HUES48 (cell line): ENCODE data around the gene WFDC12.

ENCODE experiments used
- H3K27ac ChIP-seq: one replicate; pipeline ENCODE4 v1.7.0; 2013; ENCODE audit warnings: low read depth, low read length, inconsistent platforms
- H3K27me3 ChIP-seq: 2 replicates; pipeline ENCODE4 v1.6.1; 2013; ENCODE audit warnings: mild to moderate bottlenecking, low read length; ENCODE audit not compliant: control insufficient read depth, insufficient read depth
- H3K36me3 ChIP-seq: 2 replicates; pipeline ENCODE4 v1.6.1; 2013; ENCODE audit warnings: low read length; ENCODE audit not compliant: control insufficient read depth, insufficient read depth
- H3K4me1 ChIP-seq: 2 replicates; pipeline ENCODE4 v1.6.1; 2013; ENCODE audit warnings: mild to moderate bottlenecking, low read length; ENCODE audit not compliant: control insufficient read depth, insufficient read depth
- H3K4me3 ChIP-seq: 2 replicates; pipeline ENCODE4 v1.5.1; 2013; ENCODE audit warnings: mild to moderate bottlenecking, low read depth, low read length
- H3K9ac ChIP-seq: 2 replicates; pipeline ENCODE4 v1.6.1; 2013; ENCODE audit warnings: mild to moderate bottlenecking, low read depth, low read length, moderate library complexity
- H3K9me3 ChIP-seq: 2 replicates; pipeline ENCODE4 v1.6.1; 2013; ENCODE audit warnings: low read length; ENCODE audit not compliant: control insufficient read depth, insufficient read depth

WFDC12 gene

DNA sequence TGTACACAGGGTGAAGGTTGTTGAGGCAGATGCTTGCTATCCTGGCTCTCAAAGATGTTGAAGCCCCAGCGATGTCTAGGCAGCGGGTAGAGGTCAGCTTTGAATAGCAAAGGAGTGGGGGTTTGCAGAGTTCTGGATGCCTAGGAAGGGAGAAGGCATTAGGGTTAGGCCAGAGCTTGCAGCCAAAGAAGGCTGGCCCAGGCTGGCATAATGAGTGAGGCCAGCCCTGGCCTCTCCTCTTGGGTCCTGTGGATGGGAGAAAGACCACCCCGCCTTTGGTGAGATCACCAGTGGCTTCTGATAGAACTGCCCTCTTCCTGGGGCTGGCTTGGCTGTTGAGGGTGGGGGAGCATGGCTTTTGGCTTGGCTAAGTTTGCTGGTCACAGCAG lies 8.9 kb downstream of the WFDC12 start:
- Histone ChIP-seq H3K9me3 (no peaks in the 10 kb centered on the region), H3K9ac (no peak overlapping the region), H3K4me1 (no peaks in the 10 kb centered on the region), H3K27ac (no peak overlapping the region), H3K4me3 (no peak overlapping the region), H3K27me3 (no peaks in the 10 kb centered on the region), H3K36me3 (no peaks in the 10 kb centered on the region)

DNA sequence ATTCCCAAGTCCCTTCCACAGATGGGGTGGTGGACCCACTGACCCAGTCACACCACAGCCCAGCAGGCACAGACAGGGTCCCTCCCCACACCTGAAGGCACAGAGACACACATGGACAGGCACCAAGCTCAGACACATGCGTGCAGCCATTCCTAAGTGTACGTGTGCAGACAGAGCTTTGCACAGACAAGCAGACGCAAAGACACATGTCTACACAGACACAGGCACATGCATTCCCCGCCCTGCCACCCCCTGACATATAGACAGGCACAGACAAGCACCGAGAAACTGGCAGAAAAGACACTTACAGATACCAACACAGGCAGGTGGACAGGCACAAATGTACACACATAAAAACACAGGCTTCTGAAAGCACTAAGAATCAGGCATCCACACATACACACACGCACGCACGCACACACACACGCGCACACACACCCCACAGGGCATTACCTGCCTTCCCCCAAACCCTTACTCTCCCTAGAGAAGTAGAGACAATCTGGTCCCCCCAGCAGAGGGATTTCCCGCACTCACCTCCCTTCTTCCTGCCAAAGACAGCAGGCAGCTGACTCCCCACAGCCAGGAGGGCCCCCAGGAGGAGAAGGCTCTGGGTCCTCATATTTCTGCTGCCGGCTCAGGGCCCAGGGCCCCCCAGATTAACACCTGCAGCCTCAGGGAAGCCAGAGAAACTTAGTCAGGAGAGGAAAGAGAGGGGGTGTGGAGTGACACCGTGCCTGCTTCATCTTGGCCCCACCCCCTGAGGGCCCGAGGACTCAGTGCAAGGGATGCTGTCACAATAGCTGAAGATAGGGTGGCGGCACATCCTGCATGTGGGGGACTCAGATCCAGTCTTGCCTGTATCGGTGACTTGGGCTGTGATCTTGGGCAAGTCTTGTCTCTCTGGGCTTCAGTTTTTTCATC lies 9.5 kb downstream of the WFDC12 start, which contains the start of gene WFDC5:
WFDC5 (minus strand) TSS at position 710 of the 921 bp plus-strand sequence; CDS start at position 619, 91 bp downstream.
- no peak within 1 kb of the TSS for H3K4me3 ChIP-seq
- H3K27me3 ChIP-seq = no peaks in the 10 kb centered on the region
- no peak within 1 kb of the TSS for H3K9ac ChIP-seq

DNA sequence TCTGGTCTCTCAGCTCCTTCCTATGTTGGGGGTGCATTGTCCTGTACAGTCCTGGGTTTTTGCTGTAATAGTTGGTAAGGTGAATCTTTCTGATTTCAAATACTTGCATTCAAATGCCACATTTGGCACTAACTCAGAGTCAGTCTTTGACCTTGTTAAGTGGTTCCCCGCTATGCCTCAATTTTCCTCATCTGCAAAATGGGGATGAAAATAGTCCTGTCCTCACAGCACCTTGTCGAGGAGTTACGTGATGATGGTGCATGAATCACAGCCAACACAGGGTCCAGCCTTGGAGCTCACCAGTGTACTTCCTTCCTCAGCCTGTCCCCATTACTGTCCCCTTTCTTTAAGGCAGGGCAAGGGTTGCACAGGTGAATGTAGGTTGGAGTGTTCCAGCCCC lies 10.4 kb downstream of the WFDC12 start:
- H3K27me3 ChIP-seq = no peaks in the 10 kb centered on the region
- no peaks in the 10 kb centered on the region for H3K36me3 ChIP-seq
- H3K4me1 ChIP-seq = no peaks in the 10 kb centered on the region
- no peaks in the 10 kb centered on the region for H3K9me3 ChIP-seq
- H3K4me3 ChIP-seq = no peak overlapping the region
- H3K27ac ChIP-seq = no peak overlapping the region
- no peak overlapping the region for H3K9ac ChIP-seq

More for the DNA sequence above, 9.5 kb downstream of the WFDC12 start, which contains the start of gene WFDC5:
- Histone ChIP-seq H3K27ac (no peak within 1 kb of the TSS), H3K36me3 (no peaks in the 10 kb centered on the region), H3K9me3 (no peaks in the 10 kb centered on the region), H3K4me1 (no peaks in the 10 kb centered on the region)

DNA sequence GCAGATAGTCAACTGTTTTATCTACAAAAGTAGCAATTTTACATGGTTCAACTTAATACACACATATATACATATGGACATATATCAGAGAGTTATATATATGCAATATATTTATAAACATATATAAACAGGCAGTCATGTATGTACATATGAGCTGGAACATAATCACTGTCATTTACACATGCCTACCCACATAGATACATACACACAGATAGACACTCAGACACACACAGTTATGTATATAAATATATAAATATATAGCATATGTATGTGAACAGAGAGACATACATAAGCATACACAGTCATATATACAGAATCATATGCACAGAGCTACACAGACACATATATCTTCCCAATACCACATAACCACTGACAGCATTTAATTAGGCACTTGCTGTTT lies 11.5 kb downstream of the WFDC12 start:
- Histone ChIP-seq H3K27ac (no peak overlapping the region), H3K4me1 (no peaks in the 10 kb centered on the region), H3K36me3 (no peaks in the 10 kb centered on the region), H3K9me3 (no peaks in the 10 kb centered on the region), H3K4me3 (no peak overlapping the region), H3K9ac (no peak overlapping the region), H3K27me3 (no peaks in the 10 kb centered on the region)

DNA sequence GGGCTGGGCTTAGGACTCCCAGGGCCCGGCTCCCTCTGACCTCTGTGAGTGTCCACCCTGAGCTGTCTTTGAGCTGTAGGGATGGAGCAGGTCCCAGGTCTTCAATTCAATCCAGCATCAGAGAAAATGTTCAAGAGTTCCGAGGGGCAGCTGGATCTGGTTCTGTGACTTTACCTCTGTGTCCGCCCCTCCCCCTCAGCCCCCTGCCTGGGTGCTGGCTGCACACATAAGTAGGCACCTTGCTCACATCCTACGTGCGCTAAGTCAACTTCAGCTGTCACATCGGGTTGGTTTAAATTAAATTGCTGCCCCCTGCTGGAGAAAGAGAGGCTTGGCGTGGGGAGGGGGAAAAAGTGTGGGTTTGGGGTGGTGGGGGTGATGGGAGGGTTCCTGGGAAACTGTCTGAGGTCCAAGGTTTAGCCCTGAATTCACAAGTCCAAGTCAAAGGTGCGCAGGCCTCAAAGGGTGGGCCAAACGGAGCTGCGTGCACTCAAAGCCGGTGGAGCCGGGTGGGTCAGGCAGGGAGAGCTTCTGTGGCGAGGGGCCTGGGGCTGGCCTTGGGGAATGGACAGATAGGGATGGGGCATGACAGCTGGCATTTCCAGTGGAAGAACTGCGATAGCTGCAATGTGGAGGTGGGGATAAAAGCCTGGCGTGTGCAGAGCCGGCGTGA lies 12.3 kb downstream of the WFDC12 start:
- H3K9me3 ChIP-seq = no peaks in the 10 kb centered on the region
- H3K9ac ChIP-seq = no peak overlapping the region
- no peak overlapping the region for H3K27ac ChIP-seq
- no peaks in the 10 kb centered on the region for H3K27me3 ChIP-seq
- H3K4me1 ChIP-seq = no peaks in the 10 kb centered on the region
- H3K4me3 ChIP-seq = no peak overlapping the region
- H3K36me3 ChIP-seq = no peaks in the 10 kb centered on the region

DNA sequence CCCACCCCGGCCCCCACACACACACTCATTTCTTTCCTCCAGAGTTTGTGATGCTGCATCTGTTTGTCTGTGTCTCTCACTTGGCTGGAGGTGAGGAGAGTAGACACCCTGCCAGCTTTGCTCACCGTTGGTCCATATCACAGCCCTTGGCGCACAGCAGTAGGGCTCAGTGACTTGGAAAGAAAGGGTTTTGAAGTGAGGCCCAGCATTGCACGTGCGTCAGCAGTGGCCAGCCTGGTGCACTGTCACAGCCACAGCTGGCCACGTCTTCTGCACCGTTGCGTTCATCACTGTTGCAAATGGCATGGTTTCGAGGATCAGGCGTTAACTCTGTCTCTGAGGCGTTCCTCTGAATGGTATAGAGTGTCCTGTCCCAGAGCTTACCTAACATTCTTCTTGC lies 13.0 kb downstream of the WFDC12 start:
- Histone ChIP-seq H3K27ac (no peak overlapping the region), H3K27me3 (no peaks in the 10 kb centered on the region), H3K9ac (no peak overlapping the region), H3K36me3 (no peaks in the 10 kb centered on the region), H3K4me1 (no peaks in the 10 kb centered on the region), H3K9me3 (no peaks in the 10 kb centered on the region), H3K4me3 (no peak overlapping the region)

DNA sequence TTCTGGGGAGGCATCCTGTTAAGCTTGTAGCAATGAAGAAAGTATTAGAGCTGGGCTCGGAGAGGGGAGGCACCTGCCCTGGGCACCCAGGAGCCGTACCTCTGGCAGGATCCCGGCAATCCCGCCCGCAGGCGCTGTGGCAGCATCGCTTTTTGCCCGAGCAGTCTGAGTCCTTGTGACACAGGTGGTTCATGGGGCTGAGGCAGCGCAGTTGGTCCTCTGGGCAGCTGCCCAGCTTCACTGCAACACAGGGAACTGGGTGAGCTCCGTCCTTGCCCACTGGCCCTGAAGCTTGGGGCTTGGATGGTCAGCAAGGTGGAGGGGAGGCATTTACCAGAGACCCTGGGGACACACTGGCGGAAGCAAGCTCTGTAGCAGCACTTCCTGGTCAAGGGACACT lies 14.0 kb downstream of the WFDC12 start:
- H3K4me1 ChIP-seq = no peaks in the 10 kb centered on the region
- no peak overlapping the region for H3K27ac ChIP-seq
- H3K9ac ChIP-seq = no peak overlapping the region
- no peaks in the 10 kb centered on the region for H3K9me3 ChIP-seq
- no peaks in the 10 kb centered on the region for H3K27me3 ChIP-seq
- H3K4me3 ChIP-seq = no peak overlapping the region
- H3K36me3 ChIP-seq = no peaks in the 10 kb centered on the region

DNA sequence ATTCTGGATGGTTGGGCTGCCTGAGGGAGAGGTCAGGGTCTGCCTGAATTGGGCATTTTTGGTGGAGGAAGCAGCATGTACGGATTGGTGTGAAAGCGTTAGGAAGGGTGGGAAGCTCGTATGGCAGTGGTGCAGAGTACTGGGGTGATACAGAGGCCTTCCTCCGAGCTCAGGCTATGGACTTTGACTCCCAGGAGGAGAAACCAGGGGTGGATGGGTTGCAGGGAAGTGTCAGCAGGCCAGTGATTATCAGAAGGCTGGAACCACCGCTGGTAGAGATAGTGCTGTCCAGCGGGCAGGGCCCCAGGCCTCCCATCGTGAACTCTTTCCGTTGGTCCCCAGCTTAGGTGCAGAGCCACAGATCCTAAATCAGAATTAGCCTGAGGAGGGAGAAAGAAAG lies 14.6 kb downstream of the WFDC12 start:
- H3K36me3 ChIP-seq = no peaks in the 10 kb centered on the region
- H3K4me1 ChIP-seq = no peaks in the 10 kb centered on the region

DNA sequence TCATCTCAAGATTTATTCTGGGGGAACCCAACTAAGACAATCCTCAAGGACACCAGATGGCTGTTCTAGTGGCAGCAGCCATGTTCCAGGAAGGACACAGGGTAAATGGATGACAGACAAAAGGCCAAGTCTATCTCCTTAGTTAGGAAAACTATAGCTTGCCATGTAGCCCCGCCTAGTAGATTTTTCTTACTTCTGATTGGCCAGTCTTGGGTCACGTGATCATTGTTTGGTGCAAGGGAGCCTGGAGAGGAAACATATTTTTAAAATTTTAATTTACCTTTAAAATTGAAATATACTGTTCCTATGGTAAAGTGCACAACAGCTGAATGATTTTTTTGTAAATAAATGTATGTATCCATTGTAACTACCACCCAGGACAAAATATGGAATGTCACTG lies 18.9 kb downstream of the WFDC12 start:
- Histone ChIP-seq H3K27me3 (peaks cover 12% of the 10 kb centered on the region), H3K36me3 (no peaks in the 10 kb centered on the region), H3K27ac (no peak overlapping the region), H3K4me3 (no peak overlapping the region), H3K4me1 (peaks cover 4% of the 10 kb centered on the region), H3K9ac (no peak overlapping the region), H3K9me3 (no peaks in the 10 kb centered on the region)

More for the DNA sequence above, 14.6 kb downstream of the WFDC12 start:
- Histone ChIP-seq H3K4me3 (no peak overlapping the region), H3K27ac (no peak overlapping the region), H3K9me3 (no peaks in the 10 kb centered on the region), H3K27me3 (no peaks in the 10 kb centered on the region), H3K9ac (no peak overlapping the region)

DNA sequence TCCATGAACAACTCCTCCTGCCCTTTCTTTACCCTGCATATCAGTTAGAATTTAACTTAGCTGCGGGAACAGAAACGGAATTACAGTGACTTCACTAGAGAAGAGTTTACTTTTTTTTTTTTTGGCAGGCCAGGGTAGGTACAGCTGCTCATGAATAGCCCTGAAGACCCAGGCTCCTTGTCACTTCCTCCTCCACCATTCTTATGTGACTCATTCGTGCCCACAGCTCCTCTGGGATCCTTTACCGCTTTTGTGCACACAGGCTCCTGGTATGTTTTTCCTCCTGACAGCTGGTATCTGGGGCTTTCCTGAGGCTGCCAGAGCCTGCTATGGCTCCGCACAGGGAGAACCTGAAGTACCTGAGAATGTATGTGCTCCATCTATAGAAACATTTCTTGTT lies 19.5 kb downstream of the WFDC12 start:
- Histone ChIP-seq H3K9ac (no peak overlapping the region), H3K27ac (no peak overlapping the region), H3K27me3 (peaks cover 18% of the 10 kb centered on the region), H3K36me3 (no peaks in the 10 kb centered on the region), H3K4me3 (no peak overlapping the region), H3K4me1 (peaks cover 4% of the 10 kb centered on the region), H3K9me3 (no peaks in the 10 kb centered on the region)

DNA sequence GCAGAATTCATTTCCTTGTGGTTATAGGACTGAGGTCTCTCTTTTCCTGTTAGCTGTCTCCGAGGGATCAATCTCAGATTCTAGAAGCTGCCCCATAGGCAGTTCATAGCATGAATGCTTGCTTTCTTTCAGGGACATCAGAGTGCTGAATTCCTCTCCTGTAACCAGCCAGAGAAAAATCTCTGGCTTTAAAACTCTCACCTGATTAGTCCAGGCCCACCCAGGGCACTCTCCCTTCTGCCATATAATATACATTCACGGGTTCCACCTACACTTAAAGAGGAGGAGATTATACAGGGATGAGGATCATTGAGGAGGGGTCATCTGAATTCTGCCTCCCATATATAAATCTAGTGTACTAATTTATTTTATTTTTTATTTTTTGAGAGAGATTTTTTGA lies 21.2 kb downstream of the WFDC12 start:
- H3K36me3 ChIP-seq = no peaks in the 10 kb centered on the region
- peaks cover 34% of the 10 kb centered on the region for H3K27me3 ChIP-seq
- no peak overlapping the region for H3K27ac ChIP-seq
- peaks cover 7% of the 10 kb centered on the region for H3K4me1 ChIP-seq
- no peak overlapping the region for H3K9ac ChIP-seq
- no peaks in the 10 kb centered on the region for H3K9me3 ChIP-seq
- H3K4me3 ChIP-seq = no peak overlapping the region
